Measurements from ENCODE around the gene FAM89A. TPM values are rescaled to one million over a fixed set of nuclear protein-coding genes. Genes with fewer than 3 reads are reported as not detected.
"Not testable (repeated sequence)": the region's sequence is repeated elsewhere in the genome, so short reads cannot be mapped to it uniquely, and the experiment has no call there.

The FAM89A gene
- total RNA-seq, 2 donors from 2014 or later = 8.5 to 17.4 TPM

- Mint-ChIP-seq H3K36me3 (no peaks in the 10 kb centered on the region), H3K9me3 (peaks cover 0 to 11% of the 10 kb centered on the region in 2 donors), H3K27ac (no peak overlapping the region)
- DNase-seq (ENCODE audit: low spot score in 2 of 2) = no peak
- ATAC-seq = no peak
Observed at GRCh38 chr1:231044588-231044987, 4.5 kb upstream of the FAM89A start.

GRCh38 chr1:231041719-231042261 lies 1.7 kb upstream of the FAM89A start:
- H3K27ac Mint-ChIP-seq = no peak overlapping the region
- no peak for DNase-seq (ENCODE audit: low spot score in 2 of 2)

GRCh38 chr1:231040800-231041718 lies 1.0 kb upstream of the FAM89A start:
- Mint-ChIP-seq H3K36me3 (peaks cover 7 to 10% of the 10 kb centered on the region in 2 donors), H3K27ac (no peak overlapping the region), H3K9me3 (peaks cover 0 to 11% of the 10 kb centered on the region in 2 donors)
- DNase-seq (ENCODE audit: low spot score in 2 of 2) (no peak), ATAC-seq (no peak)

More at GRCh38 chr1:231041719-231042261, 1.7 kb upstream of the FAM89A start:
- peaks cover 7 to 10% of the 10 kb centered on the region in 2 donors for H3K36me3 Mint-ChIP-seq
- ATAC-seq = no peak
- H3K9me3 Mint-ChIP-seq = peaks cover 0 to 11% of the 10 kb centered on the region in 2 donors

GRCh38 chr1:231039161-231040018 lies 664 bp downstream of the FAM89A start:
- peaks cover 7 to 10% of the 10 kb centered on the region in 2 donors for H3K36me3 Mint-ChIP-seq
- peak overlapping the region in 1 of 2 donors; percentile 30 for H3K27ac Mint-ChIP-seq
- ATAC-seq (peak; percentile 55 to 75), DNase-seq (ENCODE audit: low spot score in 2 of 2) (peak; percentile 50 to 62)
- no peaks in the 10 kb centered on the region for H3K9me3 Mint-ChIP-seq

GRCh38 chr1:231037585-231038517 lies 2.2 kb downstream of the FAM89A start:
- no peaks in the 10 kb centered on the region for H3K9me3 Mint-ChIP-seq
- no peak for ATAC-seq
- DNase-seq (ENCODE audit: low spot score in 2 of 2) = no peak
- peaks cover 7 to 10% of the 10 kb centered on the region in 2 donors for H3K36me3 Mint-ChIP-seq
- no peak overlapping the region for H3K27ac Mint-ChIP-seq

GRCh38 chr1:231036416-231036815 lies 3.6 kb downstream of the FAM89A start:
- no peak overlapping the region for H3K27ac Mint-ChIP-seq
- DNase-seq (ENCODE audit: low spot score in 2 of 2) (no peak), ATAC-seq (no peak)
- H3K36me3 Mint-ChIP-seq = peaks cover 7 to 10% of the 10 kb centered on the region in 2 donors
- H3K9me3 Mint-ChIP-seq = no peaks in the 10 kb centered on the region

- H3K9me3 Mint-ChIP-seq = no peaks in the 10 kb centered on the region
- no peak overlapping the region for H3K27ac Mint-ChIP-seq
- no peak for ATAC-seq
- peaks cover 7 to 10% of the 10 kb centered on the region in 2 donors for H3K36me3 Mint-ChIP-seq
- DNase-seq (ENCODE audit: low spot score in 2 of 2) = no peak
Observed at GRCh38 chr1:231035799-231036198, 4.3 kb downstream of the FAM89A start.

GRCh38 chr1:231032963-231033362 lies 7.1 kb downstream of the FAM89A start:
- ATAC-seq (no peak), DNase-seq (ENCODE audit: low spot score in 2 of 2) (no peak)
- H3K27ac Mint-ChIP-seq = no peak overlapping the region
- H3K9me3 Mint-ChIP-seq = no peaks in the 10 kb centered on the region
- H3K36me3 Mint-ChIP-seq = peaks cover 6% of the 10 kb centered on the region in 2 donors

- no peaks in the 10 kb centered on the region for H3K9me3 Mint-ChIP-seq
- ATAC-seq (no peak), DNase-seq (ENCODE audit: low spot score in 2 of 2) (no peak)
- peak overlapping the region in 1 of 2 donors; percentile 69 for H3K27ac Mint-ChIP-seq
- H3K36me3 Mint-ChIP-seq = no peaks in the 10 kb centered on the region
Observed at GRCh38 chr1:231029841-231030240, 10.2 kb downstream of the FAM89A start.

GRCh38 chr1:231029247-231029646 lies 10.8 kb downstream of the FAM89A start:
- ATAC-seq; H3K27ac Mint-ChIP-seq; H3K36me3 Mint-ChIP-seq; H3K9me3 Mint-ChIP-seq; DNase-seq (ENCODE audit: low spot score in 2 of 2): not testable (repeated sequence)

GRCh38 chr1:231028682-231029081 lies 11.4 kb downstream of the FAM89A start:
- ATAC-seq = no peak
- Mint-ChIP-seq H3K36me3 (no peaks in the 10 kb centered on the region), H3K27ac (peak overlapping the region in 1 of 2 donors; percentile 65), H3K9me3 (no peaks in the 10 kb centered on the region)
- no peak for DNase-seq (ENCODE audit: low spot score in 2 of 2)

GRCh38 chr1:231027971-231028370 lies 12.1 kb downstream of the FAM89A start:
- no peaks in the 10 kb centered on the region for H3K36me3 Mint-ChIP-seq
- H3K9me3 Mint-ChIP-seq = no peaks in the 10 kb centered on the region
- DNase-seq (ENCODE audit: low spot score in 2 of 2) = no peak
- ATAC-seq = no peak
- H3K27ac Mint-ChIP-seq = peak overlapping the region in 1 of 2 donors; percentile 37

GRCh38 chr1:231027136-231027925 lies 12.7 kb downstream of the FAM89A start:
- DNase-seq (ENCODE audit: low spot score in 2 of 2) (no peak), ATAC-seq (no peak)
- Mint-ChIP-seq H3K27ac (peak overlapping the region; percentile 7 to 37), H3K9me3 (no peaks in the 10 kb centered on the region), H3K36me3 (no peaks in the 10 kb centered on the region)

GRCh38 chr1:231026576-231026975 lies 13.5 kb downstream of the FAM89A start:
- DNase-seq (ENCODE audit: low spot score in 2 of 2) (no peak), ATAC-seq (no peak)
- no peak overlapping the region for H3K27ac Mint-ChIP-seq
- H3K9me3 Mint-ChIP-seq = no peaks in the 10 kb centered on the region
- H3K36me3 Mint-ChIP-seq = no peaks in the 10 kb centered on the region

GRCh38 chr1:231023150-231023549 lies 16.9 kb downstream of the FAM89A start:
- Mint-ChIP-seq H3K36me3 (no peaks in the 10 kb centered on the region), H3K9me3 (no peaks in the 10 kb centered on the region), H3K27ac (no peak overlapping the region)
- DNase-seq (ENCODE audit: low spot score in 2 of 2) = no peak
- no peak for ATAC-seq
